Measurements from ENCODE around the gene ATG10. TPM values are rescaled to one million over a fixed set of nuclear protein-coding genes. Genes with fewer than 3 reads are reported as not detected.

The ATG10 gene
- total RNA-seq, 1 experiment from 2014 or later = 11.8 TPM

- CTCF ChIA-PET = no interaction called here
- no TSS peak for BruUV-seq (replicated peaks)
- Histone ChIP-seq H4K20me1 (ENCODE audit: low read length) (no peaks in the 10 kb centered on the region), H3K79me2 (ENCODE audit: low read length) (no peaks in the 10 kb centered on the region), H3K36me3 (ENCODE audit: low read depth, low read length) (no peaks in the 10 kb centered on the region), H2AFZ (ENCODE audit: low read length) (no peak overlapping the region), H3K4me1 (ENCODE audit: insufficient read depth, low read length) (no peaks in the 10 kb centered on the region), H3K4me2 (ENCODE audit: low read length) (no peak overlapping the region), H3K9me3 (ENCODE audit: low read length) (no peaks in the 10 kb centered on the region), H3K4me3 (ENCODE audit: low read length) (no peak overlapping the region), H3K9ac (ENCODE audit: low read length) (no peak overlapping the region), H3K9me2 (replicated peaks; ENCODE audit: low read length) (no peaks in the 10 kb centered on the region), H3F3A (ENCODE audit: low read length, unreplicated experiment) (no peaks in the 10 kb centered on the region), H3K27me3 (ENCODE audit: low read length) (no peaks in the 10 kb centered on the region), H3K27ac (ENCODE audit: low read length) (no peak overlapping the region)
- DNase-seq (no peak), ATAC-seq (no peak)
- intact Hi-C loops (cut with micrococcal nuclease) = no loop called here
- TF ChIP-seq EZH2 (IDR thresholded peaks at IDR 0.05; ENCODE audit: low read length, unreplicated experiment) = no peak
- no peak for TF ChIP-seq CTCF (conservative IDR thresholded peaks at IDR 0.05; ENCODE audit: low read depth, low read length)
- no peak for TF ChIP-seq EZH2phosphoT487 (IDR thresholded peaks at IDR 0.05; ENCODE audit: borderline replicate concordance, low read length)
- POLR2A ChIA-PET (ENCODE audit: unreplicated experiment) = interaction anchor here (0.6 kb wide), 1 partner anchor 93 kb away, joined by 3 read pairs; no protein-coding TSS in a partner anchor
Measured at GRCh38 chr5:82218374-82219156, 246.7 kb downstream of the ATG10 start.

GRCh38 chr5:82221020-82221419 is 249.2 kb downstream of the ATG10 start:
- no peaks in the 10 kb centered on the region for H3F3A ChIP-seq (ENCODE audit: low read length, unreplicated experiment)
- no peak overlapping the region for H2AFZ ChIP-seq (ENCODE audit: low read length)
- BruUV-seq (replicated peaks) = no TSS peak

More at GRCh38 chr5:82221020-82221419, 249.2 kb downstream of the ATG10 start:
- no peak for ATAC-seq
- no peaks in the 10 kb centered on the region for H3K4me1 ChIP-seq (ENCODE audit: insufficient read depth, low read length)
- H3K9me3 ChIP-seq (ENCODE audit: low read length) = no peaks in the 10 kb centered on the region
- no peak overlapping the region for H3K4me2 ChIP-seq (ENCODE audit: low read length)
- no peaks in the 10 kb centered on the region for H3K27me3 ChIP-seq (ENCODE audit: low read length)
- H3K9ac ChIP-seq (ENCODE audit: low read length) = no peak overlapping the region
- H3K36me3 ChIP-seq (ENCODE audit: low read depth, low read length) = no peaks in the 10 kb centered on the region
- intact Hi-C loops (cut with micrococcal nuclease) = no loop called here
- no peak for DNase-seq
- H3K4me3 ChIP-seq (ENCODE audit: low read length) = no peak overlapping the region
- H4K20me1 ChIP-seq (ENCODE audit: low read length) = no peaks in the 10 kb centered on the region
- no peaks in the 10 kb centered on the region for H3K9me2 ChIP-seq (replicated peaks; ENCODE audit: low read length)
- CTCF ChIA-PET = no interaction called here
- no peaks in the 10 kb centered on the region for H3K79me2 ChIP-seq (ENCODE audit: low read length)
- POLR2A ChIA-PET (ENCODE audit: unreplicated experiment) = no interaction called here
- TF ChIP-seq EZH2 (IDR thresholded peaks at IDR 0.05; ENCODE audit: low read length, unreplicated experiment) = no peak
- TF ChIP-seq EZH2phosphoT487 (IDR thresholded peaks at IDR 0.05; ENCODE audit: borderline replicate concordance, low read length) = no peak
- TF ChIP-seq CTCF (conservative IDR thresholded peaks at IDR 0.05; ENCODE audit: low read depth, low read length) = no peak
- H3K27ac ChIP-seq (ENCODE audit: low read length) = no peak overlapping the region
